Hematopoietic multipotent progenitor cell (in vitro differentiated cells): ENCODE data around the gene NOVA2. TPM values are rescaled to one million over a fixed set of nuclear protein-coding genes. Genes with fewer than 3 reads are reported as not detected.

ENCODE experiments used
- DNase-seq, 3 donors: peaks; one replicate each; pipeline ENCODE4 v3.0.0-alpha.2; 2011 to 2015; ENCODE audit warnings: low read depth in 2 of 3, low spot score in 2 of 3
- total RNA-seq: library from RNA; depleted of rRNA; stranded (reverse); fragments of >200 nt; gene quantifications from one replicate; pipeline ENCODE4 v1.2.3, GENCODE V29; 2012

NOVA2 gene
- total RNA-seq, 1 donor = not detected

DNA sequence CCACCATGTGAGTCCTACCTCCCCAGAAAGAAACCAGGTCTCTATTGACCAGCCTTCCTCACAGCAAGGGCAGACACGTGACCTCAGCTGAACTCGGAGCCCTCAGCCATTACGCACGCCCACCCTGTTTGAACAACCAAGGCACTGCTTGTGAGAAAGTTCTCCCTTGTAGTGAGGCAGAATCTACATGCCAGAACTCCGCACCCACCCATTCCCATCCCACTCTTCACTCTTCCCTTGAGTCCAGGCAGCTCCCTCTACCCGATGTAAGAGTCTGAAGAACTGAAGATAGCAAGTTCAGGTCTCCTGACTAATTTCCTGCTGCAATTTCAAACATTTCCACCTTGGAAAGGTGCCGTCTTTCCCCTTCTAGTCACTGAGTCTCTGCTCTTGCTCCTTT, 6.4 kb downstream of the NOVA2 start:
- no peak for DNase-seq

GRCh38 chr19:45962021-45962420, 11.6 kb downstream of the NOVA2 start:
- DNase-seq = no peak

DNA sequence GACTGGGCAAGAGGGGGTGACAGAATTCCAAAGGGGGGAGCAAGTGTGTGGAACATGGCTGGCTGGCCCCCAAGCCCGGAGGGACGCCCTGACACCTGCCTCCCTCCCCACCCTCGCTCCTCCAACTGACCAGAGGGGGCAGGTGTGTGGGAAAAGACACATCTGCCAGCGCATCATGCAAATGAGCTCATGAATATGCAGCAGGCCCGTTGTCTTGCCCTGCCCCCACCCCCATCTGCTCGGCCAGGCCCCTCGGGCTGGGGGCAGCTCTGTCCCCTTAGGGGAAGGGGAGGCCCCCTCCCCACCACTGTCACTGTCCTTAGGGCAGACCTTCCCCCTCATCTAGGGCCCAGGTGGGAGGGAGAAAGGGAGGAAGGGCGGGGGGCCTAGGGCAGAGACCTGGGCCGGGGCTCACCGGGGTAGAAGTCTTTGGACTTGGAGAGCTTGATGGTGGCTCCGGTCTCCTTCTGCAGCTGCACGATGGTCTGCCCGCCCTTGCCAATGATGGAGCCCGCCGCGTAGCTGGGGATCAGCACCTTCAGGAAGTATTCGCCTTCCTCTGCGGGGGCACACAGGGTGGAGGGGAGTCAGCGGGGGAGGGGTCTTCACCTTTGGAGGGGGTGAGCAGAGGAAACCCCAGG, 12.9 kb downstream of the NOVA2 start:
- no peak for DNase-seq

- DNase-seq = no peak
These were observed 14.1 kb downstream of the NOVA2 start for GRCh38 chr19:45959517-45960025.

DNA sequence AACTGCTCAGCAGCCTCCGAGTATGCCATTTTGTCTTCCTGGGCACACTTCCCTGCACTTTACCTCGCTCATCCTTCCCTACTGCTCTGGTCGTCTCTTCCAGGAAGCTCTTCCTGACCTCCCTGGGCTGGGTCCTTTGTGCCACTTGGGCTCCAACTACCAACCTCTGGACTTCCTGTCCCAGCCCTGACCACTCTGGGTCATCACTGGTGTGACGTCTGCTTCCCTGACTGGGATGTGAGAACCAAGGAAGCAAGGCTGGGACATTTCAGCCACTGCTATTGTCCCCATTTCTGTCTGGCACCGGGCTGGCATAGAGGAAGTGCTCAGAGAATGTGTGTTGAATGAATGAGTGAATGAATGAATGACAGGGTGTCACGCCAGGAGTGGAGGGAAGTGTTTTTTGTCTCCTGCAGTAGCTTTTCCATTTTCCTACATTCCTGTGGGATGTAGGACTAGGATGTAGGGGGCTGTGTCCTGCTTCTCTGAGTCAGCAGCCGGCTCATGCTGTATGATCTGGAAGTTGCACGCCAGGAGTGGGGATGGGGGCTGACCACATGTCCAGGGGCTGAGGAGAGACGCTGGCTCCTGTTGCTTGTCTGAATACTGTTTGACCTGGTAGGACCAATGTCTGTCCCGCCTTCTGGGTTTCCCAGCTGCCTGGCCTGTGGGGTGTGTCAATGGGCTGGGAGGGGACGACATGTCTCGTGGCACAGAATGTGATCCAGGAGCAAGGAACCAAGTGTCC, 14.7 kb downstream of the NOVA2 start:
- DNase-seq = no peak

DNA sequence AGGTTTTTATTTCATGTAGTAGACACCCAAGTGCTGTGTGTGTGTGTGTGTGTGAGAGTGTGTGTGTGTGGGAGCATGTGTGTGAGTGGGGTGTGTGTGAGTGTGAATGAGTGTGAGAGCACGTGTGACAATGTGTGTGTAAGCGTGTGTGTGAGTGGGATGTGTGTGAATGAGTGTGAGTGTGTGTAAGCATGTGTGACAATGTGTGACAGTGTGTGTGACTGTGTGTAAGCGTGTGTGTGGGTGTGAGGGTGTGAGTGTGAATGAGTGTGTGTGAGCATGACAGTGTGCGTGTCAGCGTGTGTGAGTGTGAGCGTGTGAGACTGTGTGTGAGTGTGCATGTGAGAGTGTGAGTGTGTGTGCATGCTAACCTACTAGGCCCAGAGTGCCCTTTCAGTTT, 15.3 kb downstream of the NOVA2 start:
- DNase-seq = no peak

- peak in 2 of 3 donors; percentile 18 to 44 for DNase-seq
These were observed 17.6 kb downstream of the NOVA2 start for GRCh38 chr19:45955905-45956608.

- DNase-seq = no peak
These were observed 19.5 kb downstream of the NOVA2 start for GRCh38 chr19:45954156-45954555.

GRCh38 chr19:45953676-45954075, 20.0 kb downstream of the NOVA2 start:
- DNase-seq = no peak

- peak in 2 of 3 donors; percentile 53 to 62 for DNase-seq
These were observed 20.8 kb downstream of the NOVA2 start for GRCh38 chr19:45952686-45953505.

DNA sequence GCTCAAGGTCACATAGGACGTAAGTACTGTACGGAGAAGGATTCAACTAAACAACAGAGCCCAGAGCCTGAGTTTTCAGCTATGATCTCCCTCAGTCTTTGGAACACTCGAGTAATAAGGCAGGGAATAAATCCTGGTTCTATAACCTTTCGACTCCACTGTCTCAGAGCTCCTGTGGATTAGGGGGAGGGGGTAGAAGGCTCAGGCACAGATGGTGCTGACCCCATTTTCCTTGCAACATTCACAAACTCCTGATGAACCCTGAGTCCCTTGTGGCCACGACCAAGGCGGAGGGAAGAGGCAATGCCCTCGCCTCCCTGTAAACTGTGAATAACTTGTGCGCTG, 21.4 kb downstream of the NOVA2 start:
- no peak for DNase-seq

DNA sequence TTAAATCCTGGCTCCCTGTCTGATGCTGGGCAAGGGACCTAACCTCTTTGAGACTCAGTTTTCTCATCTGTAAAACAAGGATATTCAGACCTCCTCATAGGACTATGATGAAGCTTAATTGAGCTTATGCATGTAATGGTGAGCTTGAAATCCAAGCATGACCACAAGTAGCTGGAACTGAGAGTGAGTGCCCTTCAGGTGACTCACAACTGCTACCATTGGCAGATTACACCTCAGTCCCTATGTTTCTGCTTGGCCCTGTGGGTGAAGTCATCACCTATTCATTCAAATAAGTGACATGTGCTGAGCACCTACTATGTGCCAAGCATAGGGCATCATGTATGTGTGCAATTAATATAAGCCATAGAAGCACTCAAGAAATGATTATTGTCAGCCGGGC, 25.7 kb downstream of the NOVA2 start:
- no peak for DNase-seq

GRCh38 chr19:45940515-45940805, 33.2 kb downstream of the NOVA2 start:
- DNase-seq = no peak

DNA sequence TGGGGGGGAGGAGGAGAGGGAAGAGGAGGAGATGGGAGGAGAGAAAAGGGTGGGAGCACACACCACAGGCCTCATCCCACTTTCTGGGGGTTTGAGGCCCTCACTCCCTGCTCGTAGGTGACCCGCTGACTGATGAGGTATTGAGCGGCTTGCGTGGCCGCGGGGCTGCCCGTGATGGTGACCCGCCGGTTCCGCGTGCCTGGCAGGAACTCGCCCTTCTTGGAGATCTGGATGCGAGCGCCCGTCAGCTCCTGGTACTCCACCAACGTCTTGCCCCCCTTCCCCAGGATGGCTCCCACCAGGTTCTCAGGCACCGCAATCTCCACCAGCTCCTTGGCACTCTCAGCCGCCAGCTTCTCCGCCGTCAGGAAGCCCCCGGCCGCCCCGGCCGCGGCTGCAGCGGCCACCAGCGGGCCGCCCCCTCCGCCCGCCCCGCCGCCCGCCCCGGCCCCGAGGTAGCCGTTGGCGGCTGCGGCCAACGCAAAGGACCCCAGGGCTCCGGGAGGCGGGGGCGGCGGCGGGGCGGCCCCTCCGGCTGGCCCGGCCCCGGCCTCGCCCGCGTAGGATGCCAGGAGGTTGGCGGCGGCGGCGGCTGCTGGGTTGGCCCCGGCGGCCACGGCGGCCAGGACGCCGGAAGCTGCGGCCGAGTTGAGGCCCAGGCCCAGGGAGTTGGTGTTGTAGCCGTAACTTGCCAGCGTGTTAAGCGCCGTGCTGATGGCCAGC, 33.7 kb downstream of the NOVA2 start:
- no peak for DNase-seq

GRCh38 chr19:45938733-45939319, 34.8 kb downstream of the NOVA2 start:
- no peak for DNase-seq

DNA sequence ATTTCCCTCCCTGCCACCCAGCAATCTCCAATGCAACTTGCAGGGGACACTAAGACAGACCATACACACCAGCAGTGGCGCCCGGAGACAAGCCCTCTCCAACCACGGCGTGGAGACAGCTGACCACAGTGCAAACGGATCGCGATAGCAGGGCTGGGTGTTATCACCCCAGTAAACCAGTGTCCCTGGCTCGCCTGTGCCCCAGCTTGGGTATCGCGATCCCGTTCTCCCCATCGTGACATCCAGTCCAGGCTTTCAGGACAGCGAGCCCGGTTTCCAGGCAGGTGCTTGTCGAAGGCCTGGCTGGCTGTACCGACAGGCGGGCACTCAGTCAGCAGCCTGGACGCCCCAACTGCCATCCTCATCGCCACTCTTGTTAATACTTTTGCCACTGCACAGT, 38.4 kb downstream of the NOVA2 start:
- no peak for DNase-seq

DNA sequence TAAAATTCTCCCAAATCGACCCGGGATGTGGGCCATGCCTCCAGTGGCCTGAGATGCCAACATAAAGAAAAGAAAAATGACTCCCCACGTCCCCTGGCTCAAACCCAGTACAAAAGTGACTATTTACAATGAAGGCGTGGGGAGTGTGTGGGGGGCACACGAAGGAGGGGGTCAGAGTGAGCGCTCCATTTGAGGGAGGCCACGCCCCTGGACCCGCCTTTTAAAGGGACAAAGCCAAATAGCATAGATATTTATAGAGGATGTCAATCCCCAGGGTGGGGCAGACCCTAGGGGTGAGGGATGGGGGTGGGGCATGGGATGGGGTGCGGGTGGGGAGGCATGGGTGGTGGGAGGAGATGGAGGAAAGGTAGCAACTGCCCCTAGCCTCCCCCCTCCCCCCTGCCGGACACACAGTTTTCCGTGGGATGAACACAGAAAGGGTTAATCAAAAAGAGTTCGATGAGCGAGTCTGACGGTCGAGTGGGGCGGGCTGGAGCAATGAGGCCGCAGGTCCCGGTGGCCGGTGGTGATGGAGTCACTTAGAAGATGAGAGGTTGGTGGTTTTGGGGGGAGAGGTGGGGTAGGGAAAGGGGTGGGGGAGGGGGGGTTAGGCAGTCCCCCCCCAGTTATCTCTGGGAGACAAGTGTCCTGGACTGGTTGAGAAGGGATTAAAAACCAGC, 39.0 kb downstream of the NOVA2 start:
- no peak for DNase-seq

DNA sequence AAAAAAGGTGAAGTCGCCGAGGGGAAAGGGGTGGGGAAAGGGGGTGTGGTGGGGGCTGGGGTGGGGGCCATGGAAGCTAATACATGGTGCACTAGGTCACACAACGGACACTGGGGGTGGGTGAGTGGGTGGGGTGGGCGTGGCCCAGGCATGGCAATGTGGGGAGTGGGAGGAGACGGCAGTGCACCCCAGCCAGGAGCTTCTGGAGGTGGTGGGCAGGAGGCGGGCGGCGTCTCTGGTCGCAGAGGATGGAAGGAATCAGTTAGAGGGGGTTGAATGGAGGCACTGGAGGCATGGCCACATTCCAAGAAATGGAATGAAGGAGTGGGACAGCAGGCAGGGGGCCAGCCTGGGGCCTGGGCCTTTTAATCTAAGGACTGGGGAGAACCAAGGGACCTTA, 39.9 kb downstream of the NOVA2 start:
- DNase-seq = no peak

- no peak for DNase-seq
These were observed 42.6 kb downstream of the NOVA2 start for GRCh38 chr19:45931055-45931454.

GRCh38 chr19:45929247-45929646, 44.4 kb downstream of the NOVA2 start:
- DNase-seq = no peak
